ACC112 (cell line): ENCODE data around the gene SMAD3.
"Not testable (repeated sequence)": the region's sequence is repeated elsewhere in the genome, so short reads cannot be mapped to it uniquely, and the experiment has no call there.

ENCODE experiments used
- H2AFZ ChIP-seq: fragments of 200-600 bp; sonication (generic); one replicate; pipeline ENCODE4 v1.6.0; 2017; ENCODE audit warnings: antibody characterized with exemption, low read length; ENCODE audit not compliant: unreplicated experiment
- H3K27ac ChIP-seq: fragments of 200-600 bp; sonication (generic); 2 replicates; pipeline ENCODE4 v1.5.1; 2014; ENCODE audit warnings: low read depth, mild to moderate bottlenecking, antibody characterized with exemption, low read length, moderate library complexity
- H3K27me3 ChIP-seq: fragments of 200-600 bp; sonication (generic); 2 replicates; pipeline ENCODE4 v1.6.1; 2014; ENCODE audit warnings: mild to moderate bottlenecking, antibody characterized with exemption, low read length, moderate library complexity, mixed read lengths; ENCODE audit not compliant: insufficient read depth
- H3K36me3 ChIP-seq: fragments of 200-600 bp; sonication (generic); 2 replicates; pipeline ENCODE4 v1.6.1; 2016; ENCODE audit warnings: mild to moderate bottlenecking, antibody characterized with exemption, low read length, moderate library complexity, mixed read lengths; ENCODE audit not compliant: insufficient read depth
- H3K4me1 ChIP-seq: fragments of 200-600 bp; sonication (generic); one replicate; pipeline ENCODE4 v1.6.1; 2016; ENCODE audit warnings: low read length, mixed read lengths; ENCODE audit not compliant: insufficient read depth, unreplicated experiment, control insufficient read depth
- H3K4me3 ChIP-seq: fragments of 200-600 bp; sonication (generic); 2 replicates; pipeline ENCODE4 v1.5.1; 2014; ENCODE audit warnings: mild to moderate bottlenecking, low read depth, low read length
- H3K79me2 ChIP-seq: fragments of 200-600 bp; sonication (generic); one replicate; pipeline ENCODE4 v1.6.0; 2016; ENCODE audit warnings: low read length; ENCODE audit not compliant: control insufficient read depth, unreplicated experiment, insufficient read depth

The SMAD3 gene

GRCh38 chr15:67121644-67122605, 56.5 kb downstream of the SMAD3 start:
- Histone ChIP-seq H3K79me2 (peaks cover 77% of the 10 kb centered on the region), H2AFZ (no peak overlapping the region), H3K27me3 (no peaks in the 10 kb centered on the region), H3K27ac (peak overlapping the region; percentile 100), H3K36me3 (peaks cover 2% of the 10 kb centered on the region; the same call in 1 of the 2 replicates), H3K4me3 (no peak overlapping the region), H3K4me1 (peaks cover 93% of the 10 kb centered on the region)

DNA sequence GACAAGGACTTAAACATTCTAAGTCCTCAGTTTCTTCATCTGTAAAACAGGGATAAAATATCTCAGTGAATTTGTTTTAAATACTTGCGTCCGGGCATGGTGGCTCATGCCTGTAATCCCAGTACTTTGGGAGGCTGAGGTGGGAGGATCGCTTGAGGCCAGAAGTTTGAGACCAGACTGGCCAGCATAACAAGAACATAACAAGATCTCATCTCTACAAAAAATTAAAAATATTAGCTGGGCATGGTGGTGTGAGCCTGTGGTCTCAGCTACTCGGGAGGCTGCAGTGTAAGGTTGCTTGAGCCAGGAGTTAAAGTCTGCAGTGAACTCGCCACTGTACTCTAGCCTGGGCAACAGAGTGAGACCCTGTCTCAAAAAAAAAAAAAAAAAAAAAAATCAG, 57.4 kb downstream of the SMAD3 start:
- not testable (repeated sequence) for H3K27me3 ChIP-seq, H3K36me3 ChIP-seq, H2AFZ ChIP-seq, H3K4me3 ChIP-seq
- Histone ChIP-seq H3K27ac (peak overlapping the region; percentile 100), H3K4me1 (peaks cover 93% of the 10 kb centered on the region), H3K79me2 (peaks cover 77% of the 10 kb centered on the region)

GRCh38 chr15:67123291-67123690, 57.9 kb downstream of the SMAD3 start:
- H3K4me1 ChIP-seq: peaks cover 92% of the 10 kb centered on the region
- not testable (repeated sequence) for H2AFZ ChIP-seq, H3K4me3 ChIP-seq, H3K36me3 ChIP-seq, H3K27me3 ChIP-seq
- H3K27ac ChIP-seq: peak overlapping the region; percentile 100
- H3K79me2 ChIP-seq: peaks cover 74% of the 10 kb centered on the region

- Histone ChIP-seq H3K27me3 (no peaks in the 10 kb centered on the region), H3K4me3 (no peak overlapping the region), H3K36me3 (no peaks in the 10 kb centered on the region), H3K27ac (peak overlapping the region; percentile 100), H2AFZ (no peak overlapping the region), H3K4me1 (peaks cover 92% of the 10 kb centered on the region), H3K79me2 (peaks cover 74% of the 10 kb centered on the region)
These were observed 58.7 kb downstream of the SMAD3 start for GRCh38 chr15:67124111-67124510.

- peaks cover 6% of the 10 kb centered on the region for H3K36me3 ChIP-seq
- peak overlapping the region; percentile 100 for H3K27ac ChIP-seq
- H2AFZ ChIP-seq: no peak overlapping the region
These were observed 59.6 kb downstream of the SMAD3 start for GRCh38 chr15:67124911-67125588.

DNA sequence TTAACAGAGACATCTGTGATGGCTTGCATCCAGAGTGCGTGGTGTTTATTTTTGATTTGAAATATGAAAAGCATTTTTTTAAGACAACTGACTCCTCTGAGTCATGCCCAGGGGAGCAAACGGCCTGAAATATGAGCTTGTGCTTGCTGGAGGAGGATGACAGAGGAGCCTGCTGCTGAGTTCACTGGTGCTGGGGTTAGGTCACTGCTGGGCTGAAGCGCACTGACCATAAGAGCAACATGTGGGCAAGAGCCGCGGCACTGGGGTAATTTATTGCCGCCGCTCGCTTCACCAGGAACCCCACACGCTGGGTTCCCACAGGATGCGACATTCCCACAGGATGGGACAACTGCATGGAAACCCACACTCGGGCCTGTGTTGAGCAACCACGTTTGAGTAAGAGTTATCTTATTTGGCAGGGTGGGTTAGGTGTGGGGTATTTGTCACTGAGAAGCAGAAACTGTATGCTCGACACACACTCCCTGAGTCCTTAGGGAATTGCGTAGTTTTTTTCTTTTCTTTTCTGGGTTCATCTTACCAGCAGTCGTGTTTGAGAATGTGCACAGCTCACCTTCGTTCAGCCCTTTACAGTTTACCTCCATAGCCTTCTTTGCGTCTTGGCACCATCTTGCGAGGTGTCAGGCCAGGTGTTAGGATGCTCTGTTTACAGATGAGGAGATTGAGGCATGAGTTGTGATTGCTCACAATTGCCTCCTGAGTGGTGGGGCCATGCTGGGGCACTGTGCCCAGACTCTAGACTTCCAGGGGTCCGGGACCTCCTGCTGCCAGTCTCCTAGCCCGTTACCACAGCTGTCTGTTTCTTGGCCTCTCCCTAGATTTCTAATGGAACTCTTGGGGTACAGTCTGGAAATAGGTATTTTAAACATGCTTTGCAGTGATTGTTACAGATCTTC, 60.4 kb downstream of the SMAD3 start:
- Histone ChIP-seq H3K36me3 (peaks cover 8% of the 10 kb centered on the region), H3K79me2 (peaks cover 76% of the 10 kb centered on the region), H3K4me1 (peaks cover 88% of the 10 kb centered on the region), H2AFZ (no peak overlapping the region), H3K27ac (peak overlapping the region; percentile 100), H3K27me3 (no peaks in the 10 kb centered on the region), H3K4me3 (peak overlapping the region; percentile 67)

More at GRCh38 chr15:67124911-67125588, 59.6 kb downstream of the SMAD3 start:
- Histone ChIP-seq H3K4me3 (peak overlapping the region; percentile 50; the same call in 1 of the 2 replicates), H3K4me1 (peaks cover 88% of the 10 kb centered on the region), H3K27me3 (no peaks in the 10 kb centered on the region), H3K79me2 (peaks cover 74% of the 10 kb centered on the region)

- H3K79me2 ChIP-seq: peaks cover 81% of the 10 kb centered on the region
- H3K27ac ChIP-seq: peak overlapping the region; percentile 100
- H2AFZ ChIP-seq: no peak overlapping the region
- H3K4me3 ChIP-seq: peak overlapping the region; percentile 67
- H3K27me3 ChIP-seq: no peaks in the 10 kb centered on the region
- H3K4me1 ChIP-seq: peaks cover 90% of the 10 kb centered on the region
- peaks cover 8% of the 10 kb centered on the region for H3K36me3 ChIP-seq
These were observed 61.3 kb downstream of the SMAD3 start for GRCh38 chr15:67126551-67127330.

GRCh38 chr15:67127331-67127664, 61.9 kb downstream of the SMAD3 start:
- H3K27me3 ChIP-seq: no peaks in the 10 kb centered on the region
- H3K36me3 ChIP-seq: peaks cover 8% of the 10 kb centered on the region
- H3K4me3 ChIP-seq: peak overlapping the region; percentile 35; the same call in 1 of the 2 replicates
- no peak overlapping the region for H2AFZ ChIP-seq
- peaks cover 81% of the 10 kb centered on the region for H3K79me2 ChIP-seq
- peak overlapping the region; percentile 100 for H3K27ac ChIP-seq
- H3K4me1 ChIP-seq: peaks cover 90% of the 10 kb centered on the region

DNA sequence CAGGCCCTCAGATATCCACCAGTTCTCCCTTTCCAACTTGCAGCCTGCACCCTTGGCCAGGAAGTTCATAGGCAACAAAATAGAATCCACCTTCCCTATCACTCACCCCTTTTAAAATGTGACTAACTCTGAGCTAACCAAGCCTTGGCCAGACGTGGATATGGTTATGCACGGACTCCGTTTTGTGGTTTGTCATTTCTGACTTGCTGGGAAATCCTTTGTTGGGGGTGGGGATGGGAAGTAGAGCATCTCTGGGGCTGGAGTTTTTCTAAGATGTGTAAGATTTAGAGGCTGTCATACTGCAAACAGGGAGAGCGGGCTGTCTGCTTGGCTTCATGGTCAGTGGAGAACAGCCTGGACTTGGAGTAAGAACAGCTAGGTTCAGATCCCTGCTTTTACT, 62.6 kb downstream of the SMAD3 start:
- H3K36me3 ChIP-seq: peaks cover 8% of the 10 kb centered on the region
- peaks cover 90% of the 10 kb centered on the region for H3K4me1 ChIP-seq
- no peak overlapping the region for H2AFZ ChIP-seq
- peak overlapping the region; percentile 100 for H3K27ac ChIP-seq
- peaks cover 82% of the 10 kb centered on the region for H3K79me2 ChIP-seq
- H3K4me3 ChIP-seq: peak overlapping the region; percentile 35; the same call in 1 of the 2 replicates
- no peaks in the 10 kb centered on the region for H3K27me3 ChIP-seq
